ENCODE data around the gene NEUROG2.

NEUROG2 gene

DNA sequence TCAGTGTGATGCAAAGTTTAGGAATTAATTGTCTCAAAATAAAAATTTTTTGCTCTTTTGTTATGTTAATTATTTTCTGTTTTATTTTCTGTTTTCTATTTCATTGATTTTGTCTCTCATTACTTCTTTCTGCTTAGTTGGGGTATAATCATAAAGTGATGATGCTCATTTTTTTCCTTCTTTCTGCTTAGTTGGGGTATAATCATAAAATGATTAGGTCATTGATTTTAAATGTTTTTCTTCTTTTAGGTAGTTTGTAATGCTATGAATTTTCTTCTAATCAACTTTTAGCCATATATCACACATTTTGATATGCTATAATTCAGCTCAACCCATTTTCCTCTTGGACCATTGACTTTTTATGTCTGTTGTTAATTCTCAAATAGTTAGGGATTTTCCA, 43.7 kb downstream of the NEUROG2 start:
- DNase-seq = no peak
